ENCODE data around the gene SLC20A1.
"Not testable (repeated sequence)": the region's sequence is repeated elsewhere in the genome, so short reads cannot be mapped to it uniquely, and the experiment has no call there.

The SLC20A1 gene

DNA sequence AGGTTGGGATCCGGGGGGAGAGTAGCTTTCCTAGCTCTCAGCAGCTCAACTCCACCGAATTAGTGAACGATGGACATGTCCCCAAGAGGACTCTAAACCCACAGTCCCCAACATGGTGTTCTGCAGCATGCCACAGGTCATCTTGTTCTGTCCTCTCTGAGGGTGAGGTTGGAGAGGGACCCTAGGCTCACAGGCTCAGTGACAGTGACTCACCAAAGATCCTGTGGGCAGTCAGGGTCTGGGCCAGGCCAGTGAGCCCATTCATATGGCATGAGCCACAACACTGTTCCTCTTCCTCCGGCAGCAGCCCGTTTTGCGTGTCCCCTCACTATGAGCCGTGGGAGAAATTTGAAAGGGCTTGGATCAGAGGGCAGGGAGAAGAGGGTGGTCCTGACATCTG is 2.8 kb upstream of the SLC20A1 start:
- no peak for DNase-seq (ENCODE audit: low read depth)

DNA sequence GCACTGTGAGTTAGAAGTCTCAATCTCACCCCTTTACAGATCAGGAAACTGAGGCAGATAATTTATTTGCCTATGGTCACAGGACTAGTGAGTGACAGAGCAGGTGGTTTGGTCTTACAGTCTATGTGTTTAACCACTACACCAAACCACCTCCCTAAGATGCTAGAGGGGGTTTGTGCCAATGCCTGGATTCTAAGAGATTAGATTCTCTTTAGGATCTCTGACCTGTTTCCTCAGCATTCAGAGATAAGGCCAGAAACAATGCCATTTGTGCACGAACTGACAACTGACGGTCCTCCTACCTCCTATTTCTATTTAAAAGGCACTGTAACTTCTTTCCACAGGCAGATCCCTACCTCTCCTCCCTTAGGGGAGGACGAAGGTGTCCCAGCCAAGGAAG is 2.3 kb upstream of the SLC20A1 start:
- DNase-seq (ENCODE audit: low read depth): no peak
- H3K4me3 ChIP-seq (ENCODE audit: low read depth, low read length): no peak overlapping the region

More for the DNA sequence above, 2.8 kb upstream of the SLC20A1 start:
- no peak overlapping the region for H3K4me3 ChIP-seq (ENCODE audit: low read depth, low read length)

DNA sequence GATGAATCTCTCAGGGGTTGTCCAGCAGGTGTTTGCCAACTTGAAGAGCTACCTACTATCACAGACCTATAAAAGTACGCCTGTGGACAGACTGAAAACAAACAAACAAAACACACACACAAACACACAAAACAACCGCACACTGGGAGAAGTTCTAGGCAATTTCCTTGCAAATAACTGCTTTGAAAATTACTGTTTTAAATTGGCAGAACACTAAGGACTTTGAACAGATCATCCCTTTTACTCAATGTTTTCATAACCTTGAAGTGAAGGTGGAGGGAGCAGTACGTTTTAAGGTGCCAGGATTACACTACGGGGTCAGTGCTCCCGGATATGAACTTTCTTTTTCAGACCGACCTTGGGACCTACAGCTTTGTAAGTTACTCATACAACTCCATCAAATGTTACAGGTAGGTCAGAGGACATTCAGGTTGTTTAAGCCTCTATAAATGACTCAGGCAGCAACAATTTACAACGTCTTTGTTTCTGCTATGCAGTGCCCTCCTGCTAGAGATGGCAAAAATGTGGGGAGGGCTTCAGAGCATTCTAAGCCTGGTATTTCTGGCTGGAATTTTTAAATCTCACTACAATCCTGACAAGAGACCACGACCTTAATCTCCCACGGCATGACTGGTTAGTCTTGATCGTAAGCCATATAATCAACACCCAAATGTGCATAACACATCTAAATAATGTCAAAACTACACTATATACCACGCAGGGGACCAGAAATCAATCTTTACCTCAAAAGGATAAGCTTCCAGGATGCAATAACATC is 1.4 kb upstream of the SLC20A1 start:
- no peak for DNase-seq (ENCODE audit: low read depth)
- peak overlapping the region; percentile 94 for H3K4me3 ChIP-seq (ENCODE audit: low read depth, low read length)

DNA sequence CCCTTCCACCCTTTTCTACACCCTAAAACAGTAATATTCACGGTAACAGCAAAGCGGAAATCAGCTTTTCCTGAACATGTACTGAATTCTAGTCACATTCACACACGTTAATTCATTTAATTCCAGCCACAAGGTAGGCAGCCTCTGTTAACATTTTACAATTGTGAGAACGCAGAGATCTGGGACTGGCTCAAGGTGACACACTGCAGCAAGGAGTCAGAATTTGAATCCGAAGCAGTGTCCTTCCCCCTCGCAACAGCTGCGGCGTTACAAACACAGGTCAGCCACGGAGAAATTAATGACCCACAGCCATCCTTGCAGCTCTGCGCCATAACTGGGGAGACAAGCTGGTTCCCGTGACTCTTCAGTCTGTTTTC is 818 bp upstream of the SLC20A1 start:
- H3K4me3 ChIP-seq (ENCODE audit: low read depth, low read length): peak overlapping the region; percentile 94
- DNase-seq (ENCODE audit: low read depth): no peak

DNA sequence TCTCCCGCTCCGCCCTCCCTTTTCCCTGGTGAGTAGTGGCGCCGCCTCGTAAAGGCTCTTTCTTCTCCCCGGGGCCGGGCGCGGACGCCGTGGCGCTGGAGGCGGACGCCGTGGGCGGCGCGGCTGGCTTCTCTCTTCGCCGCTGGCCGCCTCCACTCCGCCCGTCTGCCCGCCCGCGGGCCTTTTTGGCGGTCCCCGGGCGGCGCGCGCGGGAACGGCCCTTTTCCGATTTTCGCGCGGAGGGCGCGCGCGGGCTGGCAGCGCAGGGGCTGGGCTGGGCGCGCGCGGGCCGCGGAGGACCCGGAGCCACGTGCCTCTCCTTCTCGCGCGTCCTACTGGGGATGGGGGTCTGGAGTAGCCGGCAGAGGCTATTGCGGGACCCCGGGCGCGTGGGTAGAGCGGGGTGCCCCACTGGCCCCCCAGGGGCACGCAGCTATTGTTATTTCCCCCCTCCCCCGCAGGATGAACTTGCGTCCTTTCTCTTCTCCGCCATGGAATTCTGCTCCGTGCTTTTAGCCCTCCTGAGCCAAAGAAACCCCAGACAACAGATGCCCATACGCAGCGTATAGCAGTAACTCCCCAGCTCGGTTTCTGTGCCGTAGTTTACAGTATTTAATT is 472 bp downstream of the SLC20A1 start:
- DNase-seq (ENCODE audit: low read depth): no peak
- peak overlapping the region; percentile 94 for H3K4me3 ChIP-seq (ENCODE audit: low read depth, low read length)

DNA sequence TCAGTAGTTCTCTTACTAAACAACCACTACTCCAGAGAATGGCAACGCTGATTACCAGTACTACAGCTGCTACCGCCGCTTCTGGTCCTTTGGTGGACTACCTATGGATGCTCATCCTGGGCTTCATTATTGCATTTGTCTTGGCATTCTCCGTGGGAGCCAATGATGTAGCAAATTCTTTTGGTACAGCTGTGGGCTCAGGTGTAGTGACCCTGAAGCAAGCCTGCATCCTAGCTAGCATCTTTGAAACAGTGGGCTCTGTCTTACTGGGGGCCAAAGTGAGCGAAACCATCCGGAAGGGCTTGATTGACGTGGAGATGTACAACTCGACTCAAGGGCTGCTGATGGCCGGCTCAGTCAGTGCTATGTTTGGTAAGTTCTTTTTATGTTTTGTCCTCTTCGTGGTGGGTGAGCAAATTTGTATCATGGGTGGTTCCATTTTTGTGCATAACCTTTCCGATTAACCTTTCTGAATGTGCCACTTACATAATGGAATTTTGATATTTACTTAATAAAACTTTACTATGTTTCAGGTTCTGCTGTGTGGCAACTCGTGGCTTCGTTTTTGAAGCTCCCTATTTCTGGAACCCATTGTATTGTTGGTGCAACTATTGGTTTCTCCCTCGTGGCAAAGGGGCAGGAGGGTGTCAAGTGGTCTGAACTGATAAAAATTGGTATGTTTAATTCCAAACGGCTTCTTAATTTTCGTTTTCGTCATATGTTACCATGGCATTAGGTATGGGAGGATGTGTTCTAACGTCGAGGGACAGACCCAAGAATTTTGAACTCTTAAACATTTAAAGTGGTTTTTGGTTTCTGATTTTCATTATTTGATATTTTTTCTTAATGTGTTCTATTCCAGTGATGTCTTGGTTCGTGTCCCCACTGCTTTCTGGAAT is 1.3 kb downstream of the SLC20A1 start:
- H3K4me3 ChIP-seq (ENCODE audit: low read depth, low read length): peak overlapping the region; percentile 94
- no peak for DNase-seq (ENCODE audit: low read depth)

DNA sequence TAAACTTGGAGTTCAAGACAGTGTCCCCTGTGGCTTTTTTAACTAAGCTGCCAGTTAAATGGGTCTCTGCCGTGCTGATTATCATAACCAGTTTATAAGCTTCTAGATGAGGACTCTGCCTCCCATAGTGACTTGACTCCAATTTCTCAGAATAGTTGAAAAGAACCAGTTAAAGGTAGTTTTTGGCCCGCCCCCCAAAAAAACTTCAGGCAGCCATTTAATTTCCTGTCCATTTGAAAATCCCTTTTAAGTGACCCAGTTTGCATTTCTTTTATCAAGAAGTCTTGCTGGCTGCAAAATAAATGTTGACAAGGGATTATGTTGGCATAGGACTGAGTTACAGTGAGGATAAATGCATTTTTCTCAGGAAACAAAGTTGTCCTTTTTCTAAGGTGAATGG is 2.3 kb downstream of the SLC20A1 start:
- no peak for DNase-seq (ENCODE audit: low read depth)
- peak overlapping the region; percentile 94 for H3K4me3 ChIP-seq (ENCODE audit: low read depth, low read length)

DNA sequence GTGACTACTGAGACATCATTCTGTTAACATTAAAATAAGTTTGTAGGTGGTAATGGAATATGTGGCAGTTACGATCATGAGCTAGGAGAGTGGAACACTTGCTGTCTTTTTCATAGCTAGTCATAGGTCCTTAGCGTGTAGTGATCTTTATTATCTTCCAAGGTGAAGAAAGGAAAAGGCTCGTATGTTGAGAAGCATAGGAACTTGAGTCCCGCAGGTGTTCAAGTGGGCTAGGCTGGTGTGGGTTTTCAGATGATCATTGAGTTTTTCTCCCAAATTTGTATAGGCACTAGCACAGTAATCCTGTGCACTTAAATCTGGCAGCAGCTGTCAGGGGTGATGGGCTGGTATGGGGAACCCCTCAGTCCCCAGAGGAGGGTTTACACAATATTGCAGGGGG is 10.9 kb downstream of the SLC20A1 start:
- DNase-seq (ENCODE audit: low read depth): no peak
- no peak overlapping the region for H3K4me3 ChIP-seq (ENCODE audit: low read depth, low read length)

DNA sequence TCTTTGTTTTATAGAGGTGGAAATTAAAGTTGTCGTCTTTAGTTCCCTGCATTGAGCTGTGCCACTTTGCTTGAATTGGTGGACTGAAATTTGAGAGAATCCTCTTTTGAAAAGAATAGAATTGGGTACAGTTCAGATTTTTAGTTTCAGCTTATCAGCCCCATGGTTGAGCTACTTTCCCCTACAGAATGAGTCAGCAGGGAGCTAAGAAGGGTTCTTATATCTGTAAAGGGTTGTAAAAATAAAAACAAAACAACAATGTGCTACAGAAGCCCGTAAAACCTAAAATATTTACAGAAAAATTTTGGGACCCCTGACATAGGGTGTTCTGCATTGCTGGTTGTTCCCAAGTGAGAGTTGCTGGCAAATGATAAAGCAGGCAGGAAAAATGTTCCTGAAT is 12.6 kb downstream of the SLC20A1 start:
- H3K4me3 ChIP-seq (ENCODE audit: low read depth, low read length): no peak overlapping the region
- no peak for DNase-seq (ENCODE audit: low read depth)

DNA sequence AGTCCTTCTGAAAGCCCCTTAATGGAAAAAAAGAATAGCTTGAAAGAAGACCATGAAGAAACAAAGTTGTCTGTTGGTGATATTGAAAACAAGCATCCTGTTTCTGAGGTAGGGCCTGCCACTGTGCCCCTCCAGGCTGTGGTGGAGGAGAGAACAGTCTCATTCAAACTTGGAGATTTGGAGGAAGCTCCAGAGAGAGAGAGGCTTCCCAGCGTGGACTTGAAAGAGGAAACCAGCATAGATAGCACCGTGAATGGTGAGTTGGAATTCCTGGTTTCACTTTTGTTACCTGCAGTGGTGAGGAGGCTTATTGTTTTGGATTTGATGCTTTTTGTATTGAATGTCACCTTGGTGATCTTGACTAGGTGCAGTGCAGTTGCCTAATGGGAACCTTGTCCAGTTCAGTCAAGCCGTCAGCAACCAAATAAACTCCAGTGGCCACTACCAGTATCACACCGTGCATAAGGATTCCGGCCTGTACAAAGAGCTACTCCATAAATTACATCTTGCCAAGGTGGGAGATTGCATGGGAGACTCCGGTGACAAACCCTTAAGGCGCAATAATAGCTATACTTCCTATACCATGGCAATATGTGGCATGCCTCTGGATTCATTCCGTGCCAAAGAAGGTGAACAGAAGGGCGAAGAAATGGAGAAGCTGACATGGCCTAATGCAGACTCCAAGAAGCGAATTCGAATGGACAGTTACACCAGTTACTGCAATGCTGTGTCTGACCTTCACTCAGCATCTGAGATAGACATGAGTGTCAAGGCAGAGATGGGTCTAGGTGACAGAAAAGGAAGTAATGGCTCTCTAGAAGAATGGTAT is 13.3 kb downstream of the SLC20A1 start:
- no peak for DNase-seq (ENCODE audit: low read depth)
- no peak overlapping the region for H3K4me3 ChIP-seq (ENCODE audit: low read depth, low read length)

DNA sequence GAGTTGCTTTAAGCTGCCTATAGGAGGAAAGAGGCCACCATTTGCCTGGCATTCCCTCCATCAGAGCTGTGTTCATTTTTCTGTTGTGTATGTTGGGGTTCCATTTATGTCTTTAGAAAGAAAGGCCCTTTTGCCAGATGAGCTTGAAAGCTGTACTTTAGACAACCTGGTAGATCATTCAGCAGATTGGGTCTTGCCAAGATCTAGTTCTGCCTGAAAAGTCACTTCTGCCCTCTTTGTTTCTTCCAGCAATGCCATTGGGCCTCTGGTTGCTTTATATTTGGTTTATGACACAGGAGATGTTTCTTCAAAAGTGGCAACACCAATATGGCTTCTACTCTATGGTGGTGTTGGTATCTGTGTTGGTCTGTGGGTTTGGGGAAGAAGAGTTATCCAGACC is 14.4 kb downstream of the SLC20A1 start:
- H3K4me3 ChIP-seq (ENCODE audit: low read depth, low read length): no peak overlapping the region
- DNase-seq (ENCODE audit: low read depth): no peak

DNA sequence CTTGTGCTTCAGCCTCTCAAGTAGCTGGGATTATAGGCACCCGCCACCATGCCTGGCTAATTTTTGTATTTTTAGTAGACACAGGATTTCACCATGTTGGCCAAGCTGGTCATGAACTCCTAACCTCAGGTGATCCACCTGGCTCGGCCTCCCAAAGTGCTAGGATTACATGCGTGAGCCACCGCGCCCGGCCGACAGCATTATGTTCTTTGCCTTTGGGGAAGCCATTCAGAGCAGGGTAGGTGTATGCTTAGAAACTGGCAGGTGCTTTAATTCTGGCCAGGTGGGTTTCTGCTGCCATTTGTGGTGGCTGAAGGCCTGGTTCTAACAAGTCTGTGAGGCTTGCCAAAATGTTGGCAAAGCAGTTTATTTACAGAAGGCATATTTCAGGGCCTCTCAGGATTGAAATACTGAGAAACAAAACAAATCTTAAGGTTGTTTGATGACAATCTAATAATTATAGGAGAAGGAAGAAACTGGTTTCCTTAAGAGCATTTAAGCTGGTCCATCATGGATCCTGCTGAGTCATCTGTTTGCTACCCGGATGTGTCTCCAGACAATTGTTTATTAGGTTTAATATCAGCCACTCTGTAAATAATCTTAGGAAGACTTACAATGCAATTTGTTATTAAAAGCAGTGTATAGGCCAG is 16.0 kb downstream of the SLC20A1 start:
- H3K4me3 ChIP-seq (ENCODE audit: low read depth, low read length): no peak overlapping the region
- DNase-seq (ENCODE audit: low read depth): no peak

DNA sequence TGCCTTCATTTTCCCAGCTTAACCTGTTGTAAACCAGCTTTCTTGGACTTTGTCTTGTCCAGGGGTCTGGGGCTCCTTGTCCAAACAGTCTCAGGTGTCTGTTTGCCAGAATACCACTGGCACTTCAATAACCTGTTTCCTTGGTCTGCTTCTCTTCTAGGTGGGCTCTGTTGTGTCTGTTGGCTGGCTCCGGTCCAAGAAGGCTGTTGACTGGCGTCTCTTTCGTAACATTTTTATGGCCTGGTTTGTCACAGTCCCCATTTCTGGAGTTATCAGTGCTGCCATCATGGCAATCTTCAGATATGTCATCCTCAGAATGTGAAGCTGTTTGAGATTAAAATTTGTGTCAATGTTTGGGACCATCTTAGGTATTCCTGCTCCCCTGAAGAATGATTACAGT is 17.0 kb downstream of the SLC20A1 start:
- no peak for DNase-seq (ENCODE audit: low read depth)
- H3K4me3 ChIP-seq (ENCODE audit: low read depth, low read length): no peak overlapping the region

DNA sequence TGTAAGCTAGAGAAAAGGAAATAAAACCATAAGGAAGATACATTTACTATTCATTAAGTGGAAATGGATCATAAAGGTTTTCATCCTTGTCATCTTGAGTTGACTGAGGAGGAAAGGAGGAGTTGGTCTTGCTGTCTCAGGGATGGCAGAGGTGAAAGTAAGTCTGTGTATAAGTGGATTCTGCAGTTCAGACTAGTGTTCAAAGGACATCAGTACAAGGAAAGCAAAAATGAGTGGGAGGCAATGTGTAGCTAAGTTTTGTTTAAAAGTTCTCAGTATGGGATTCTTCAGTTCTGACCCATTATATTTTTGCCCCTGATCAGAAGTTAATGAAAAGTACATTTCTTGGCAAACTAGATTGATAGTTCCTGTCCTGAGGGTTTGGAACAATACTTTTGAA is 18.9 kb downstream of the SLC20A1 start:
- DNase-seq (ENCODE audit: low read depth): no peak
- no peak overlapping the region for H3K4me3 ChIP-seq (ENCODE audit: low read depth, low read length)

DNA sequence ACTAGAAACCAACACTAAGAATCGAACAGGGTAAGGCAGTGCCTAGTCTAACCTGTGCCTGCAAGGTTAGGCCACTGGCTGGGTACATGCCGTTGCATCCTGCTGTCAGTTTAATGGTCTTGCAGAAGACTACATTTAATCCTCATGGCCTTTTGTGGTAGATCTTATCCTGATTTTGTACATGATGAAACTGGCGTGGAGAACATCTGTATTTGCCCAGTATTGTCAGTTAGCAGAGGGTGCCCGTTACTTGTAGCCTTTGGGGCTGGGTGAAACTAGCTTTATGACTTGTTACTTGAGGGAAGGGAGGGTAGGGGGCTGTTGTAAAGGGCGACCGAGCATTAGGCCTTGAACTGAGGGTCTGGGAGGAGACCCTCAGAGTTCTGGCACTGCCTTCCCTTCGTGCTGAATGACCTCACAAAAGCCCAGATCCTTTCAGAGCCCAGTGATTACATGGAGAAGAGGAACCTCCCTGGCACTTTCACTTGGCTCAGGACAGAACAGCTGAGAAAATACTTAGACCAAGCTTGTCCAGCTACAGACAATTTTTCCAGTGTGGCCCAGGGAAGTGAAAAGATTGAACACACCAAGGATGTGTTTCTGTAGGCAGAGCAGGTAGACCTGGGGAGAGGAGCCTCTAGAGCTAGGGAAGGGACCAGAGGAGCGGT is 19.5 kb downstream of the SLC20A1 start:
- DNase-seq (ENCODE audit: low read depth): no peak
- H3K4me3 ChIP-seq (ENCODE audit: low read depth, low read length): no peak overlapping the region

DNA sequence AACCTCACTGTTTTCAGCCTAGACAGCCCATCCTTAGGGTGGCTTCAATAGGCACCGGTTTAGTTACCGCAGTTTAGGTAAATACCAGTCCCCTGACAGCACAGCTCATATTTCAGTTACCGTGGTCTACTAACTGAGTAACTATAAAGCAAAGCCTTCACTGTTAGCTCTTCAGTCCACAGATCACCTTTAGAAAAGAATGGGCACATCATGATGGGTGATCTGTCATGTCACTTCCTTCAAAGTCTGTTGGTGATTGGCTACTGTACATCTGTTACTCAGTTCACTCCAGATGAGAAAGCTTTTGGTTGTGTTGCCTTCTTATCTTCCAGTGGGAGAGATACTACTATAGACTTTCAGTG is 21.0 kb downstream of the SLC20A1 start:
- no peak overlapping the region for H3K4me3 ChIP-seq (ENCODE audit: low read depth, low read length)
- DNase-seq (ENCODE audit: low read depth): no peak

DNA sequence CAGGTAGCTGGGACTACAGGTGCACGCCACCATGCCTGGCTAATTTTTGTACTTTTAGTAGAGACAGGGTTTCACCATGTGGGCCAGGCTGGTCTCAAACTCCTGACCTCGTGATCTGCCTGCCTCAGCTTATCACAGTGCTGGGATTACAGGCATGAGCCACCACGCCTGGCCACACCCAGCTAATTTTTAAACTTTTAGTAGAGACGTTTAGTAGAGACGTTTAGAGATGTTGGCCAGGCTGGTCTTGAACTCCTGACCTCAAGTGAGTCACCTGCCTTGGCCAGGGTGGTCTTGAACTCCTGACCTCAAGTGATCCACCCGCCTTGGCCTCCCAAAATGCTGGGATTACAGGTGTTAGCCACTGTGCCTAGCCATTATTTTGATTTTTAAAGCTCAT is 21.8 kb downstream of the SLC20A1 start:
- H3K4me3 ChIP-seq (ENCODE audit: low read depth, low read length); DNase-seq (ENCODE audit: low read depth): not testable (repeated sequence)

DNA sequence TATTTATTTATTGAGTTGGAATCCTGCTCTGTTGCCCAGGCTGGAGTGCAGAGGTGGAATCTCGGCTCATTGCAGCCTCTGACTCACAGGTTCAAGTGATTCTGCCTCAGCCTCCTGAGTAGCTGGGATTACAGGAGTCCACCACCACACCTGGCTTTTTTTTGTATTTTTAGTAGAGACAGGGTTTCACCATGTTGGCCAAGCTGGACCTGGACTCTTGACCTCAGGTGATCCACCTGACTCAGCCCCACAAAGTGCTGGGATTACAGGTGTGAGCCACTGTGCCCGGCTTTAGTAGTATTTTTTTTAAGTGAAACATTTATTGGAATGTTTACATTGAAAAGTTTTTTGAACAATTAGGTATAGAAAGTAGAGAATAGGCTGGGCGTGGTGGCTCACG is 23.9 kb downstream of the SLC20A1 start:
- DNase-seq (ENCODE audit: low read depth): no peak
- no peak overlapping the region for H3K4me3 ChIP-seq (ENCODE audit: low read depth, low read length)
